ENCODE measurements around the gene BSG. TPM values are rescaled to one million over a fixed set of nuclear protein-coding genes. Genes with fewer than 3 reads are reported as not detected.
A peak's percentile ranks its signal among the peaks of the same experiment; 100 is the strongest.

The BSG gene
- total and polyA plus RNA-seq, 10 of the 15 experiments (the other 5 are each of a cell fraction or from before 2014, with no cell fraction given) = 2.8 to 297 (median 199) TPM

GRCh38 chr19:570937-571565, 1.3 kb upstream of the BSG start (continued):
- TF ChIP-seq, protein P1, sequence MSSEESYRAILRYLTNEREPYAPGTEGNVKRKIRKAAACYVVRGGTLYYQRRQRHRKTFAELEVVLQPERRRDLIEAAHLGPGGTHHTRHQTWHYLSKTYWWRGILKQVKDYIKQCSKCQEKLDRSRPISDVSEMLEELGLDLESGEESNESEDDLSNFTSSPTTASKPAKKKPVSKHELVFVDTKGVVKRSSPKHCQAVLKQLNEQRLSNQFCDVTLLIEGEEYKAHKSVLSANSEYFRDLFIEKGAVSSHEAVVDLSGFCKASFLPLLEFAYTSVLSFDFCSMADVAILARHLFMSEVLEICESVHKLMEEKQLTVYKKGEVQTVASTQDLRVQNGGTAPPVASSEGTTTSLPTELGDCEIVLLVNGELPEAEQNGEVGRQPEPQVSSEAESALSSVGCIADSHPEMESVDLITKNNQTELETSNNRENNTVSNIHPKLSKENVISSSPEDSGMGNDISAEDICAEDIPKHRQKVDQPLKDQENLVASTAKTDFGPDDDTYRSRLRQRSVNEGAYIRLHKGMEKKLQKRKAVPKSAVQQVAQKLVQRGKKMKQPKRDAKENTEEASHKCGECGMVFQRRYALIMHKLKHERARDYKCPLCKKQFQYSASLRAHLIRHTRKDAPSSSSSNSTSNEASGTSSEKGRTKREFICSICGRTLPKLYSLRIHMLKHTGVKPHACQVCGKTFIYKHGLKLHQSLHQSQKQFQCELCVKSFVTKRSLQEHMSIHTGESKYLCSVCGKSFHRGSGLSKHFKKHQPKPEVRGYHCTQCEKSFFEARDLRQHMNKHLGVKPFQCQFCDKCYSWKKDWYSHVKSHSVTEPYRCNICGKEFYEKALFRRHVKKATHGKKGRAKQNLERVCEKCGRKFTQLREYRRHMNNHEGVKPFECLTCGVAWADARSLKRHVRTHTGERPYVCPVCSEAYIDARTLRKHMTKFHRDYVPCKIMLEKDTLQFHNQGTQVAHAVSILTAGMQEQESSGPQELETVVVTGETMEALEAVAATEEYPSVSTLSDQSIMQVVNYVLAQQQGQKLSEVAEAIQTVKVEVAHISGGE (CRISPR knock-in tag; IDR thresholded peaks at IDR 0.05) = no peak
- TF ChIP-seq ETV6 (conservative IDR thresholded peaks at IDR 0.05 in 1 of 2, IDR thresholded peaks at IDR 0.05 in 1 of 2; ENCODE audit: borderline replicate concordance in 1 of 2, low read depth in 1 of 2) = no peak
- no peak for TF ChIP-seq YBX1 (IDR thresholded peaks at IDR 0.05)
- TF ChIP-seq TCF3 (IDR thresholded peaks at IDR 0.05; ENCODE audit: borderline replicate concordance, insufficient read depth, low read depth, low read length) = no peak
- TF ChIP-seq ZNF217 (IDR thresholded peaks at IDR 0.05) = no peak; the same call in 1 of the 2 replicates
- peak; percentile 51; the same call in 1 of the 2 replicates for TF ChIP-seq SIN3A (IDR thresholded peaks at IDR 0.05; ENCODE audit: low read depth, low read length)
- no peak for TF ChIP-seq BMI1 (IDR thresholded peaks at IDR 0.05; ENCODE audit: borderline replicate concordance)
- TF ChIP-seq RB1 (IDR thresholded peaks at IDR 0.05; ENCODE audit: borderline replicate concordance) = peak; percentile 82; the same call in 1 of the 2 replicates
- TF ChIP-seq NR2C1 (IDR thresholded peaks at IDR 0.05) = no peak
- no peak for TF ChIP-seq RAD21 (IDR thresholded peaks at IDR 0.05; ENCODE audit: insufficient read depth, low read depth, low read length)
- no peak for TF ChIP-seq CBX3 (IDR thresholded peaks at IDR 0.05; ENCODE audit: borderline replicate concordance, low read depth)
- peak; percentile 58 for TF ChIP-seq E2F8 (IDR thresholded peaks at IDR 0.05; ENCODE audit: low read depth, partially characterized antibody)
- TF ChIP-seq, protein P2, sequence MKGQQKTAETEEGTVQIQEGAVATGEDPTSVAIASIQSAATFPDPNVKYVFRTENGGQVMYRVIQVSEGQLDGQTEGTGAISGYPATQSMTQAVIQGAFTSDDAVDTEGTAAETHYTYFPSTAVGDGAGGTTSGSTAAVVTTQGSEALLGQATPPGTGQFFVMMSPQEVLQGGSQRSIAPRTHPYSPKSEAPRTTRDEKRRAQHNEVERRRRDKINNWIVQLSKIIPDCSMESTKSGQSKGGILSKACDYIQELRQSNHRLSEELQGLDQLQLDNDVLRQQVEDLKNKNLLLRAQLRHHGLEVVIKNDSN (IDR thresholded peaks at IDR 0.05; ENCODE audit: borderline replicate concordance, extremely low read length, insufficient read depth, low read depth, low read length) = no peak
- TF ChIP-seq ZNF207 (IDR thresholded peaks at IDR 0.05; ENCODE audit: borderline replicate concordance) = no peak
- TF ChIP-seq, protein P3, sequence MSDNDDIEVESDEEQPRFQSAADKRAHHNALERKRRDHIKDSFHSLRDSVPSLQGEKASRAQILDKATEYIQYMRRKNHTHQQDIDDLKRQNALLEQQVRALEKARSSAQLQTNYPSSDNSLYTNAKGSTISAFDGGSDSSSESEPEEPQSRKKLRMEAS (IDR thresholded peaks at IDR 0.05; ENCODE audit: low read depth, low read length) = no peak
- no peak for TF ChIP-seq BCLAF1 (IDR thresholded peaks at IDR 0.05)
- no peak for TF ChIP-seq KLF5 (IDR thresholded peaks at IDR 0.05; ENCODE audit: partially characterized antibody)
